DMS153 (cell line): ENCODE results near the gene PTPRD.

Experiments used
- DNase-seq: peaks from one replicate; lab custom pipeline; 2025; lab: John Stamatoyannopoulos, UW

The PTPRD gene

DNA sequence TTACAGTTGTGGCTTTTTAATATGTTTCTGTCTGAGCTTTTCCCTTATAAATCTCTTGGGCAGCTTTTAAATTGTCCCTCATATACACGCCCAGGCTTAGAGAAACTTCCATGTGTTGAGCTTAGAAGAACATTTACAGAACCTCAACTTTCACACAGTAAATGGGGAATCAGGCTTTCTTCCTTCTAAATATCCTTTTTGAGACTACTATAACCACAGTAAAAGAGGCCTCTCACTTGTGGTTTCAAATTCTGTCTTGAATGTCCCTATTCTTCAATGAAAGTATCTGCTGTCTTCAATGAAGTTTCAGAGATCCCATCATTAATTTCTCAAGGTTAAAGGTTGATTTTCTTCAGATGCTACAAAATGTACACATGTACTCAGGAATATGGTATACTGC, 2224.7 kb downstream of the PTPRD start:
- DNase-seq: no peak

GRCh38 chr9:8384091-8384490, 2228.7 kb downstream of the PTPRD start:
- no peak for DNase-seq

- DNase-seq: no peak
Observed at GRCh38 chr9:8382777-8383527, 2229.8 kb downstream of the PTPRD start.

DNA sequence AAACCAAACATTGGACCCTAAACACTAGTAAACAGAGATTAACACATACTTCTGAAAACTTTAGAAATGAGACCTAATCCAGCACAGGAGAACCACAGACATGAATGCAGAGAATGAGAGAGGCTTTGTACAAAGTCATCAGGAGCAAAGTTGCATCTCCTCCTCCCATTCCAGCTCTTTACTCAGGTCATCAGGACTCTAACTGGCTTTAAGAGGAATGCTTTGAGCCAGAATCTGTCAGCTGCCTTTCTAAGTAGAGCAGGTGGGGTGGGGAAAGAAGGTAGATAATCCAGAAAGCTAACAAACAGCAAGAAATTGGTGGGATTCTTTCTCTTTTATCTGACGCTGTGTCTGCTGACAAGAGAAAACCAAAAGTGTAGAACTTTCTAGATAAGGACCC, 2230.5 kb downstream of the PTPRD start:
- no peak for DNase-seq

DNA sequence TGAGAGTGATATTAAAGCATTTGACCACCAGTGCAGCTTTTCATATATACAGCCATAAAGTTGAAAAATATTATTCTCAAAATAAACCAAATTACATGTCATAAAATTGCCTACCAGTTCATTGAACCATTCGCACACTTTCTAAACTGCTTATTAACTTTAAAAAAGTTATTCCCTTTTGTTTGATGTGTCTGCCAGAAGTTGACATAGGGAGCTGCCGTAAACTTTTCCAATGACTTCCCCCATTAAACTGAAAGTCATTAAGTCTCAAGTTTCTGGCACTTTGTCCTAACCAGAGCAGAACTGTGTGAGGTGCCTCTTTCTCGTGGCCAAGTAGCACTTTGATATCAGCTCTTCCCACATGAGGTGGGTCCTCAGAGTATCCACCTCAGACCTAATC, 2231.2 kb downstream of the PTPRD start:
- DNase-seq: no peak

DNA sequence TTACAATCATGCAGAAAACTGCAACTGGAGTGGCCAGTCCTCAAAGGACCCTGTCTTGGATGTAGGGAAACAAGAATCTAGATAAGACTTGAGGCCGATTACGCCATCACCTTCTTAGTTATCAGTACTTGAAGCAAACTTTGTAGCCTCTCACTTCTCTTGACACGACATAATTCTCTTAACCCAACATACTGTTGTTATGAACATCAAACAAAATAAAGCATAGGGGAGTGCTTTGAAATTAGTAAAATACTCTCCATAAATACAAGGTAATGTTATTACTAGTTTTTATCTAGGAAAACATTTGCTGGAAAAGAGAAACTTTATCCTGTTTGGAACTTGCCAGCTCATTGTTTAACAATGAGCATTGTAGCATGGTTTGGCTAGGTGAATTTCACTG, 2238.3 kb downstream of the PTPRD start:
- DNase-seq: no peak

DNA sequence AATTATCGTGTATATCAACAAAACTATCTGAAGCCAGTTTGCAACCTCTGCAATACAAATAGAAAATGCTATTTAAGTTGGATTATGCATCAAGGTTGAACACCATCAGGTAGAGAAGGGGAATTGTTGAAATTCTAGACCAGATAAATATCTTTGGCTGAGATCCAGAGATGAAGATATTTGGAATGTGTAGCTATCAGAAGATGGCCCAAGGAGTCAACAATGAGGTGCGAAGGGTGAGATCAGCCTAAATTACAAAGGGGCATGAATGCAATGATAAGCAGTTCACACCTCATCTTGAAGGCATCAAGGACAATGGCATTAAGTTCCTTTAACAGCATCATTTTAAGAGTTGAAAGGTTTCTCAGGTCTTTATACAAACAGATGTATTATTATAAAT, 2241.1 kb downstream of the PTPRD start:
- no peak for DNase-seq

DNA sequence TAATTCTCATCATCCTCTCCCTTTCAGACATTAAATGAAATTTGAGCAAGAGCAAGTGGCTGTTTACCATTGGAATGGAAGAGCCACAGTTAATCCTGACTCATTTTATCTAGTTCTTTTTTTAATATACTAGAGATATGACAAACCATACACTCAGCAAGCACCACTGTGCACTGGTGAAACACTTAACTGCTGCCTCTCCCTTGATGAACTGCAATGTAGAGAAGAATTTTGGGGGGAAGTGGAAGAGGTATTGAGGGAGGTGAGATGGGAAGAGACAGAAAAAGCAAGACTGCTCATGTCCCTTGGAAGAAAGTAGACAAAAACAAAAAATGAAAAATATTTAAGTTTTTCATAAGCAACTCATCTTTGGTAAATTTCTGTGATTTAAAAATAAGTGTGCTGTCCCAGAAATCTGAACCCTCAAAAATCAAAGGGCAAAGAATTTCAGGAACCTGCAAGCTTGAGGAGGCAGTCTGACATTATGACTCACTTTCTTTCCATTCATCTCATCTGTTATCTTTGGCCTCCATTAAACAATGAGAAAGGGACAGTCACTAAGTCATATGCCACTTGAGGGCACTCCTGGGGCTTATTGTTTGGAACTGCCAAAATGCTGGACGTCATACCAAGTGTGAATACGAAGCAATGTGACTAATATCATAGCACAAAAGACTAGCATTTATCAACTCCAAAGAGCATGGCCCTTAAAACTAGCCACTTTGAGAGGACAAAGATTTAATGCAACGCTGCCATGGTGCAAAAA, 2246.5 kb downstream of the PTPRD start:
- no peak for DNase-seq

DNA sequence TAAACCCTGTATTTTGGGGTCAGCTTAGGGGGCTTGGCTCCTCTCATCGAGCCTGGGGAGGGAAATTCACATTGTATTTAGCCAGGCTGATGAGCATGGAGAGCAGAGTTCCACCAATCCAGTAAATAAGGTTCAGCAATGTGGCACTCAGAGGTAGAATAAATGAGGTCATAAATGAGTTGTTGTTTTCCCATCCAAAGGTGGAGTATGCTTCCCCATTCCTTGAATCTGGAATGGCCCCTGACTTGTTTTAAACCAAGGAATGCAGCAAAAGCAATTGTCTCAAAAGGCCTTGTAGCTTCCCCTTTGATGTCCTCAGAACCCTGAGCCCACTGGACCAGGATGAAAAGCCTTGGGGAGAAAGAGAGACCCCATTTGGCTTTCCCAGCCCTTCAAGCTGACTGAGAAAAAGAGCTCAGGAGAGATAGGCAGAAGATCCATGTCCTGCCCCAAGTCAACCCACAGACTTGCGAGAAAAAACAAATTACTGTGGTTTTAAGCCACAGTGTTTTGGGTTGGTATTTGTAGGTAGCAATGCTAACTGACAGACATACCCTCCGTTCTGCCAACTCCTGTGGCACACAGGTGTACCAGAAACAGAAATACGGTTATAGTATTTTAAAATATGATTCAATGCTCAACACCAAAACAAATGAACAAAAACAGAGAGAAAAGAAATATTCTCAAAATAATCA, 2247.2 kb downstream of the PTPRD start:
- no peak for DNase-seq

GRCh38 chr9:8365029-8365428, 2247.8 kb downstream of the PTPRD start:
- DNase-seq: no peak

GRCh38 chr9:8364026-8364752, 2248.6 kb downstream of the PTPRD start:
- DNase-seq: no peak

GRCh38 chr9:8362250-8362649, 2250.6 kb downstream of the PTPRD start:
- no peak for DNase-seq

DNA sequence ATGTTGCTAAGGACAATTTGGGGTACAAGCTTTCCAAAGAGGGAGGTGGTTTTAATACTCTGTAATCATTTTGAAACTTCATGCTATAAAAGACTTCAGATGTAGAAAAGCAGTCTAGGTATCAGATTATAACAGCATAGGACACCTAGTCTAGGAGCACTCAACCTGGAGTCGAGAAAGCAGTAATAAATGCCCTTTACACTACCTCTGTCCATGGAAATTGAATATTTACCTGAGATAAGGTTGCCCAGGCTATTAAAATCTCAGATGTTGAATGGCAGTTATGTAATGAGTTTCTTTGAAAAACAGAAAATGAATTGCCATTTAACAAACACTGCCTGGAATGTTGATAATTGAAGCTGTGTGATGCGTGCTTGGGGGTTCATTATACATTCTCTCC, 2251.4 kb downstream of the PTPRD start:
- DNase-seq: no peak

GRCh38 chr9:8356406-8356805, 2256.4 kb downstream of the PTPRD start:
- DNase-seq: no peak

- no peak for DNase-seq
Observed at GRCh38 chr9:8351436-8351835, 2261.4 kb downstream of the PTPRD start.

DNA sequence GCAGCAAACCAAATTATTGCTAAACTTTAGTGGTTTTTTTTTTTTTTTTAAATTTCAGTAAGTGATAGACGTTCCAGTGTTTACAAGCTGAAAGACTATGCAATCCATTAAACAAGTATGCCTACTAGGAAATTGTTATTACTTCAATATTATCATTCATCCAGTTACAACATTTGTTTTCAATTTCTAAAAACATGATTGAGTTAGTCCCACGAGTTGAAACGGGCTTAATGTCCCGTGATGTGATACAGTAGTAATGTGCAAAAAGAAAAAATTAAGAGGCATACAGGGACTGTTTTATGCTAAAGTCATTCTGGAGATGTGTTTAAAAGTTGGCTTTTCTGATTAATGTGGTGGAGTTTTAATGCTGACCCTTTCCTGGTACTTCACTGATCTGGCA, 2262.9 kb downstream of the PTPRD start:
- no peak for DNase-seq

DNA sequence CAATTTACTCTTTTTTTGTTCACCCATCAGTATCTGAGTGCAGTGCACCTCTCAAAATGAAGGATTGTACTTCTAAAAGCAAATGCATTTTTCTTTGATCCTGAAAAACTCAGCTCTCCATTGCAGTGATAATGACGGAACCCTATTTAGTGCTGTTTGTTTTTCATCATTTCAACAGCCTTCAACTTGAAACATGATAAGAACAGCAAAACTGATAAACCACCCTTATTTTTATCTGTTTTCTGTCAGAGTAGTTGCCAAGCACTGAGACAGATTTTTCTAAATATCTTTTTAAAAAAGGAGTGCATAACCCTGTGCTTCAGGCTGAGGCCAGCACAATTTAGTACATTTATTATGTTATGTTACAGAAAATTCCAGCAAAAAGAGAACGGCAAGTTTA, 2263.4 kb downstream of the PTPRD start:
- DNase-seq: no peak

GRCh38 chr9:8348756-8349155, 2264.0 kb downstream of the PTPRD start:
- DNase-seq: no peak

GRCh38 chr9:8346296-8346695, 2266.5 kb downstream of the PTPRD start:
- DNase-seq: no peak

DNA sequence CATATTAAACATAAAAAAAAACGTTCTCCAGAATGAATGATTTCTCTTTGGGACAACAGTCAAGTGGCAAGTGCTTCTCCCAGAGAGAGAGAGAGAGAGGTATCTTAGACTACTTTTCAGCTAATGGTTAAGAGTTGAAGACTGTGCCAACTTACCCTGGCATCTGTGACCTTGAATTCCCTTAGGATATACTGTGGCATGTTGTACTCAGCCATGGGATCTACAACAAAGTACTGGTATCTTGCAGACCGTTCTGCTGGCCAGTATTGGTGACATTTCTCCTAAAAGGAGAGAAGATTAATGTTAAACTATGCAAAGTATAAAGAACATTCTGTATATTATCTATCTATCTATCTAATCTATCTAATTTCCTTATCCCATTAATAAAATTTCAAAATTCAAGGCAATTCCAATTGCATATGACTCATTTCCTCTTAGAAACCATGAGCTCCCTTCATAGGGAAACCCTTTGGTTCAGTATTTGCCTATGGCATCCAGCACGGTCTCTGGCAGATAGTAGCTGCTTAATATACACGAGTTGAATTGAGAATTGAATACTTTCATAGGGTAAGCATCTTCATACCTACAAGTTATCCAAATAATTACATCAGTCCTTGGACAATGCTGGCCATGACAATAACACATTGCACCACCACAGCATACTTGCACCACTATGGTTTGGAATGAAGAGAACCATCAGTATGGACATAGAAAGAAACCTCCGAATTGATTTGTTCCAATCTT, 2273.9 kb downstream of the PTPRD start:
- DNase-seq: no peak
